SK-MEL-5 (cell line): ENCODE data around the gene FAM181A. TPM values are rescaled to one million over a fixed set of nuclear protein-coding genes. Genes with fewer than 3 reads are reported as not detected.
A peak's percentile ranks its signal among the peaks of the same experiment; 100 is the strongest.

Experiments
- DNase-seq: peaks from one replicate; pipeline ENCODE4 v3.0.0-alpha.2; 2016; ENCODE audit warnings: low read depth, low spot score
- in situ Hi-C: cut with HindIII; loops from 2 replicates; pipeline ENCODE4 v1.10.0; 2016; ENCODE audit warnings: low sequenced_read_pairs, high pct_unique_total_duplicates, low pct_unique_long_range_greater_than_20kb
- total RNA-seq: library from RNA; depleted of rRNA; stranded (reverse); fragments of >200 nt; shearing (Covaris generic); gene quantifications from 2 replicates; pipeline ENCODE4 v1.2.3, GENCODE V29; 2014

Gene FAM181A
- total RNA-seq, 1 experiment from 2014 or later: not detected

DNA sequence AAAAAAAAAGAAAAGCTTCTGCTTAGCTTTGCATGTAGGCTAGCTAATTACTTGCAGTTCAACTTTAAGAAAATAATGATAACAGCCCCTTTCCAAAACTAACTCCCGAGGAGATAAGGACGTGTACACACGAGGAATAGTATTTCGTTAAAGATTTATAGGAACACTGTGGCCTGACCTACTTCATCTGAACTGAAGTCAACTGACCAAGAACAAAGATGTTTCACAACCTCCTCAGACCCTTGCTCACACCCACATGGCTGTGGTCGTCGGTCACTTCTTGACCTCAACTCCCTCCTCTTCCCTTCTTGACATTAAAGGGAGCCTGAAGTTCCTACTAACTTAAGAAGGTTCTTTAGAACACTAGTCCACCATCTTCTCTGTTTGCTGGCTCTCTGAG is 25.3 kb upstream of the FAM181A start:
- in situ Hi-C loops: loop anchor here (10.0 kb wide), 1 partner anchor 247 kb away; no protein-coding TSS in a partner anchor
- no peak for DNase-seq

GRCh38 chr14:93902619-93903307 is 24.4 kb upstream of the FAM181A start:
- no peak for DNase-seq
- in situ Hi-C loops: loop anchor here (10.0 kb wide), 1 partner anchor 248 kb away; no protein-coding TSS in a partner anchor

- peak; percentile 68 for DNase-seq
- in situ Hi-C loops: loop anchor here (10.0 kb wide), 1 partner anchor 249 kb away; no protein-coding TSS in a partner anchor
Observed at GRCh38 chr14:93903342-93904184, 23.6 kb upstream of the FAM181A start.

DNA sequence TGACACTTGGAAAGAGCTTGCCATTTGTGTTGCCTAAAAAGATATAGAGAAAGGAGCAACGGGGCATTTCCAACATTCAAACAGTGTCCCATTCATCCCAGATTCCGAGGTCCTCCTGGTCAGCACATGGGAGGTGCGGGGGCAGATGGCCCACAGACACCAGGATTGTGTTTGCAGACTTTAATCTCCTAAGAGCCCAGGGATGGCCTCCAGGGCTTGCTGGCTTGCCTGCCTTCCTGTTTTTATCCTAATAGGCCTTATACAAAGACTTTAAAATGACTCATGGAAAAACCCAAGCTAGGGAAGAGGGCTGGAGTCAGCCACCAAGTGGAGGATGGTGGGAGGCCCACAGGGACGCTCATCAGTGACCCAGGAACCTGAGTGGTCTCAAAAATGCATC is 21.5 kb upstream of the FAM181A start:
- peak; percentile 59 for DNase-seq
- in situ Hi-C loops: loop anchor here (10.0 kb wide), 1 partner anchor 251 kb away; no protein-coding TSS in a partner anchor

GRCh38 chr14:93906341-93907329 is 20.5 kb upstream of the FAM181A start:
- in situ Hi-C loops: loop anchor here (10.0 kb wide), 1 partner anchor 252 kb away; no protein-coding TSS in a partner anchor
- peak; percentile 87 for DNase-seq

GRCh38 chr14:93909429-93910128 is 17.6 kb upstream of the FAM181A start:
- no peak for DNase-seq
- in situ Hi-C loops: loop anchor here (10.0 kb wide), 1 partner anchor 255 kb away; no protein-coding TSS in a partner anchor

DNA sequence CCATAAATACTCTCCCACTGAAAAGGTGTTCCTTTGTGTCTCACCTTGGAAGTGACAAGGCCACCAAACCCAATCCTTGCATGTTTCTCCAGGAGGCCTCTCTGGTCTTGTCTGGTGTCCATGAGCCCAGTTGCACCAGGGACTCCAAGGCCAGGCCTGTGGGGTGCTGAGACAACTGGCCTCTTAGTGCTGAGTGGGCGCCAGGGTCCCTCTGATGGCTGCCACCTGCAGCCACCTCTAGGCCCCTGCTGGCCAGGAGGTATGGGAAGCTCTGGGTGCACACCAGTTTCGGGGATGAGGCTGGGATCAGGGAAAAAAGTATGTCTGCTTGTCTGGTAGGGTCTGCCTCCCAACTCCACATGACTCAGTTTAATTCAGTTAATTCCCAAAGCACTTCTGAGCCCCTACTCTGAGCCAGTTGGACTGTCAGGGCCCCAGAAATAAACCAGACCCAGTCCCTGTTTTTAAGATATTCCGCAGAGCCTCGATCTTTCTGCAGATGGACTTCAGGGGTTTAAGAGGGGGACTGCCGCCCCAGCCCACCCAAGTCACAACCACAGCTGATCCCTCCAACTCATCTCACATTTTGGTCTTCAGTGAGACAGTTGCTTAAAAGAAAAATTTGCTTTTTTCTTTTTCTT is 15.0 kb upstream of the FAM181A start:
- in situ Hi-C loops: no loop called here
- no peak for DNase-seq

- in situ Hi-C loops: no loop called here
- DNase-seq: no peak
Observed at GRCh38 chr14:93912782-93913181, 14.4 kb upstream of the FAM181A start.

DNA sequence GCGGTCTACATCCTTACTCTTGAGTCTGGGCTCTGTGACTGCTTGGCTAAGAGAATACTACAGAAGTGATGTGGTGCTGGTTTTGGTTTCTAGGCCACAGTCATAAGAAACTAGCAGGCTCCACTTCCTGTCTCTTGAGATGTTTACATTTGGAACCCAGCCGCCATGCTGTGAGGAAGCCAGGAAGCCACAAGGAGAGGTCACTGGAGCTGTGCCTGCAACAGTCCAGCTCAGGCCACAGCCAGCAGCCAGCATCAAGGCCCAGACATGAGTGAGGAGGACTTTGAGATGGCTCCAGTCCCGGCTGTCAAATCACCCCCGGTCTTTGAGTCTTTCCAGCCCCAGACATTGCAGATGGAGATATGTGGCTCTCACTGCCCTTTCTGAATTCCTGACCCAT is 12.9 kb upstream of the FAM181A start:
- DNase-seq: no peak

GRCh38 chr14:93915070-93915705 is 12.0 kb upstream of the FAM181A start:
- DNase-seq: no peak
- in situ Hi-C loops: no loop called here

More for the DNA sequence above, 12.9 kb upstream of the FAM181A start:
- in situ Hi-C loops: no loop called here

DNA sequence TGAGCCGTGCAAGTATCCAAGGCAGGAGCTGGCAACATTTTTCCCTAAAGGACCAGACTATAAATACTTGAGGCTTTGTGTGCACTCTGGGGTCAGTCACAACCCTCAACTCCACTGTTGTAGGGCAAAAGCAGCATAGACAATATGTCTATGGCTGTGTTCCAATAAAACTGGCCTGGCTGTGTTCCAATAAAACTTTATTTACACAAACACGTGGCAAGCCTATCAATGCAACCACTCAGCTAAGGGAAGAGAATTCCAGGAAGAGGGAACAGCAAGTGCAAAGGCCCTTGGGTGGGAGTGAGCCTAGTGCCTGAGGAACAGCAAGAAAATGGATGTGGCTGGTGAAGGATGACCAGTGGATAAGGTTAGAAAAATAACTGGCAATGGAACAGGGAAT is 11.3 kb upstream of the FAM181A start:
- no peak for DNase-seq
- in situ Hi-C loops: no loop called here

DNA sequence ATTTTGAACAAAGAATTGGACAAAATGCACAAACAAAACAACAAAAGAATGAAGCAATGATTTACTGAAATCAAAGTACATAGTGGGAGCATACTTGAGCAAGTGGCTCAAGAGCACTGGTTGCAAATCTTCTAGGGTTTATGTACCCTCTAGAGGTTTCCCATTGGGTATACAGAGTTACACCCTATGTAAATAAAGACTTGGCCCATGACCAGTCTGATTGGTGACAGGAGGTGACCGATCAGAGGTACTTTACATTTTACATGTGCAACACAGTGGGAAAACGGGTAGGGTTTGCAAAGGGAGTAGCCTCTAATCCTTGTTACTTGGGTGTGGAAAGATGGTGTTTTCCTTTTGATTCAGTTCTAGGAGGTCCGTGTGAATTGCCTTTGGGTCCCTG is 10.6 kb upstream of the FAM181A start:
- DNase-seq: no peak
- in situ Hi-C loops: no loop called here

- in situ Hi-C loops: no loop called here
- DNase-seq: no peak
Observed at GRCh38 chr14:93917141-93917540, 10.0 kb upstream of the FAM181A start.

DNA sequence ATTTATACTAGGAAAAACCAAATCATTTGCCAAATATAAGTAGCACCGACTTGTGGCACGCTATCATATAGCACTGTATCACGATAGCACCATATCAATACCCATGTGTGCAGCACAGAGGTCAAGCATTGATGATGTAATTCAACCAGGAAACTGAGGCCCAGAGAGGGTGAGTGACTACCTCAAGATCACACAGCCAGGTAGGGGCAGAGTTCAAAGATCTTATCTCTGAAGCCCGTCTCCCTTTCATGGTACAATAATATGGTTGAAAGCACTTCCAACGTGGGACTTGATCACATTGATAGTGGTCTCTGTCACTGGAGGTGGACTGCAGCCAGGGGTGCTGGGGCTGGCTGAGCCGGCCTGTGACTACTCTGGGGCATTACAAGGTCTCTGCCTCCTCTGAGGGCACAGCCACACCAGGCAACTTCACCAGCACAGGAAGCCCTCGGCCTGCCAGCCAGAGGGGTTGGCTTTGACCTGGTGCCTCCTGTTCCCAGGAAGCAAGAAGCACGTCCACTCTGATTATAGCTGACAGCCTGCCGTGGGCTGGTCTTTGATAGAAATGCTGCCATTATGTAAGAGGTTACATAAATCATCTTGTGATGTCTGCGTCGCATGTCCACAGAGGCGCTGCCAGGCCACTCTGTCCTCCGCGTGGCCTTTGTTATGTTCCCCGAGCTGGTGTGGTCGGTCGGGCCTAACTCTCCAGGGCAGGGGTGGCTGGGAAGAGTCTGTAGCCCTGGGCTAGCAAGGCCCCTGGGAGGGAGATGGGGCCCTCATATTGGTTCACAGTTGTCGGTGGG is 5.9 kb upstream of the FAM181A start:
- no peak for DNase-seq
- in situ Hi-C loops: no loop called here

DNA sequence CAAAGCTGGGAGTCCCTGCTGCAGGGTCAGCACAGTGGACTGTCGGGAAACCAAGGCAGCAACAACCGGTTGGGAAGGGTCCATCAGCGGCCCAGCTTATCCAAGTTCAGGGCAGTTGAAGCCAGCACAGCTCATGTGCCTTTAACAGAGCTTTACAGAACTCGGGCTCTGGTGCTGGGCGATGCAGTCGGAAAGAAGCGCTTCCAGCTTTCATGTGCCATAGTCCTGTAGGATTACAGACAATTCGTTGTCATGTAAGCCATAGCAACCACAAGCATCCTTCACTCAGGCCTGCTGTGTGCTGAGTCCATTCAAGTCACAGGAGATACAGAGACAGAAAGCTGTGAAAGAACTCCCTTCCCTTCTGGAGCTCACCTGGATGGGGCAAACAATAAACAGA is 3.5 kb upstream of the FAM181A start:
- in situ Hi-C loops: no loop called here
- DNase-seq: no peak
